Measurements from ENCODE around the gene TEX55.

DNA sequence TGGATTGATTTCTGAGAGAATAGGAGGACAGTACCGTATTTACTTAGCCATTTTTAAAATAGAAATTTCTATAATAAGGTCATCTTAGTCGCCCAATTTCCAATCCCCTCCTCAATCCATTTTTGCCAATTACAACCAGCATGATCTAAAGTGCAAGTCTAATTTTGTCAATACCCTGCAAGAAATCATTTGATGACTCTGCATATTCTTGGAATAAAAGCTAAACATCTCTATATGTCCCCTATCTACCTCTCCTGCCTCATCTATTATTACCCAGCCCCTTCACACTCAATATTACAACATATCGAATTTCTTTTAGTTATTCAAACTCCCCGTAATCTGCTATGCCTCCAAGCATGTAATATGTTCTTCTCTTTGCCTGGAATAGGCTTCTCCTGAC, 41.9 kb upstream of the TEX55 start:
- TF ChIP-seq POLR2A (IDR thresholded peaks at IDR 0.05; ENCODE audit: low read length) (no peak), GATA1 (IDR thresholded peaks at IDR 0.05; ENCODE audit: low read depth, low read length) (no peak)

Measured in erythroblast (primary cell).